Liver (tissue), 9 donors: ENCODE results near the gene MEI4. TPM values are rescaled to one million over a fixed set of nuclear protein-coding genes. Genes with fewer than 3 reads are reported as not detected.

Experiments used
- DNase-seq: peaks from one replicate; pipeline ENCODE4 v3.0.0-alpha.2; 2017; ENCODE audit warnings: low spot score
- H3K27ac ChIP-seq, 2 donors: one replicate each; pipeline ENCODE4 v1.7.0; 2013; ENCODE audit warnings: inconsistent platforms in 2 of 2, low read length in 2 of 2, control low read depth in 1 of 2, low read depth in 1 of 2, mild to moderate bottlenecking in 1 of 2
- H3K27me3 ChIP-seq, 4 donors: one replicate each; pipeline versions ENCODE4 v1.6.1 to v1.7.0; 2013; ENCODE audit warnings: low read length in 3 of 4, inconsistent platforms in 1 of 4, mild to moderate bottlenecking in 1 of 4, moderate library complexity in 1 of 4; ENCODE audit not compliant: control insufficient read depth in 4 of 4, insufficient read depth in 4 of 4
- H3K36me3 ChIP-seq, 4 donors: one replicate each; pipeline versions ENCODE4 v1.6.1 to v1.7.0; 2013; ENCODE audit warnings: low read length in 3 of 4, mild to moderate bottlenecking in 3 of 4, low read depth in 1 of 4, moderate library complexity in 1 of 4; ENCODE audit not compliant: control insufficient read depth in 4 of 4, insufficient read depth in 3 of 4
- H3K4me1 ChIP-seq, 4 donors: one replicate each; pipeline versions ENCODE4 v1.6.1 to v1.7.0; 2013; ENCODE audit warnings: low read length in 3 of 4, mild to moderate bottlenecking in 3 of 4, moderate library complexity in 1 of 4; ENCODE audit not compliant: control insufficient read depth in 4 of 4, insufficient read depth in 4 of 4
- H3K4me3 ChIP-seq, 3 donors: one replicate each; pipeline versions ENCODE4 v1.6.1 to v1.7.0; 2013; ENCODE audit warnings: low read length in 3 of 3, control low read depth in 1 of 3, low read depth in 1 of 3, mild to moderate bottlenecking in 1 of 3
- H3K9ac ChIP-seq, 2 donors: one replicate each; pipeline ENCODE4 v1.7.0; 2013; ENCODE audit warnings: low read length in 2 of 2, mild to moderate bottlenecking in 2 of 2, moderate library complexity in 2 of 2, control low read depth in 1 of 2, low read depth in 1 of 2
- H3K9me3 ChIP-seq, 4 donors: one replicate each; pipeline versions ENCODE4 v1.6.1 to v1.7.0; 2013; ENCODE audit warnings: low read length in 3 of 4; ENCODE audit not compliant: control insufficient read depth in 4 of 4
- ATF3 ChIP-seq: IDR thresholded peaks from 2 replicates; pipeline ENCODE4 v1.6.1; 2016; ENCODE audit warnings: antibody characterized with exemption
- CTCF ChIP-seq: fragments of 150-350 bp; IDR thresholded peaks from 2 replicates; pipeline ENCODE4 v1.5.1; 2017; ENCODE audit warnings: improper control_type of control experiment, low read depth, low read length; ENCODE audit not compliant: missing input control
- EGR1 ChIP-seq, 2 donors: IDR thresholded peaks; 2 replicates each; pipeline ENCODE4 v1.6.1; 2016 to 2018; ENCODE audit warnings: antibody characterized with exemption in 2 of 2, low read depth in 2 of 2
- FOXA1 ChIP-seq: IDR thresholded peaks from 2 replicates; pipeline ENCODE4 v1.6.1; 2016; ENCODE audit warnings: antibody characterized with exemption
- FOXA2 ChIP-seq: IDR thresholded peaks from 2 replicates; pipeline ENCODE4 v1.6.1; 2016; ENCODE audit warnings: antibody characterized with exemption
- GABPA ChIP-seq, 2 donors: IDR thresholded peaks in 1 of 2; conservative IDR thresholded peaks in 1 of 2; 2 replicates each; pipeline ENCODE4 v1.6.1; 2016; ENCODE audit warnings: antibody characterized with exemption in 2 of 2, mild to moderate bottlenecking in 1 of 2, moderate library complexity in 1 of 2
- HNF4A ChIP-seq, 2 donors: conservative IDR thresholded peaks; 2 replicates each; pipeline ENCODE4 v1.6.1; 2016; ENCODE audit warnings: antibody characterized with exemption in 2 of 2, mild to moderate bottlenecking in 2 of 2
- HNF4G ChIP-seq: IDR thresholded peaks from 2 replicates; pipeline ENCODE4 v1.6.1; 2016; ENCODE audit warnings: antibody characterized with exemption
- JUND ChIP-seq, 2 donors: IDR thresholded peaks; 2 replicates each; pipeline ENCODE4 v1.6.1; 2016; ENCODE audit warnings: antibody characterized with exemption in 2 of 2
- MAX ChIP-seq: IDR thresholded peaks from 2 replicates; pipeline ENCODE4 v1.6.1; 2016; ENCODE audit warnings: antibody characterized with exemption
- NR2F2 ChIP-seq: IDR thresholded peaks from 2 replicates; pipeline ENCODE4 v1.6.1; 2016; ENCODE audit warnings: antibody characterized with exemption
- RAD21 ChIP-seq, 2 donors: IDR thresholded peaks; 2 replicates each; pipeline ENCODE4 v1.6.1; 2016; ENCODE audit warnings: antibody characterized with exemption in 2 of 2, mild to moderate bottlenecking in 2 of 2
- REST ChIP-seq: IDR thresholded peaks from 2 replicates; pipeline ENCODE4 v1.6.1; 2016; ENCODE audit warnings: antibody characterized with exemption, mild to moderate bottlenecking
- RXRA ChIP-seq, 2 donors: IDR thresholded peaks; 2 replicates each; pipeline ENCODE4 v1.6.1; 2017 to 2018; ENCODE audit warnings: antibody characterized with exemption in 2 of 2, mild to moderate bottlenecking in 1 of 2
- SP1 ChIP-seq: IDR thresholded peaks from 2 replicates; pipeline ENCODE4 v1.6.1; 2018; ENCODE audit warnings: antibody characterized with exemption, mild to moderate bottlenecking
- TAF1 ChIP-seq: conservative IDR thresholded peaks from 2 replicates; pipeline ENCODE4 v1.6.1; 2016; ENCODE audit warnings: antibody characterized with exemption, mild to moderate bottlenecking
- YY1 ChIP-seq: IDR thresholded peaks from 2 replicates; pipeline ENCODE4 v1.6.1; 2016; ENCODE audit warnings: antibody characterized with exemption, mild to moderate bottlenecking
- ZBTB33 ChIP-seq: IDR thresholded peaks from 2 replicates; pipeline ENCODE4 v1.6.1; 2016; ENCODE audit warnings: antibody characterized with exemption
- WGBS: extraction: QIAGEN DNeasy Blood & Tissue Kit; methylation state at CpG from one replicate; pipeline ENCODE4 v1.1.7; 2013; 5-methylcytosine and 5-hydroxymethylcytosine counted together
- polyA plus RNA-seq, 2 donors: library from polyadenylated mRNA; stranded (reverse) in 1 of 2; unstranded in 1 of 2; fragments of 200-250 nt in 1 of 2; fragments of >200 nt in 1 of 2; fragmentation: Nextera tagmentation in 1 of 2; extraction: Ambion mirVana in 1 of 2; gene quantifications; one replicate each; pipeline versions ENCODE4 v1.2.1 to v1.2.3, GENCODE V29; 2013 to 2015
- total RNA-seq, 2 donors: library from RNA; depleted of rRNA; stranded (reverse); fragments of >200 nt; gene quantifications; one replicate each; pipeline ENCODE4 v1.2.3, GENCODE V29; 2014
- donor health status: healthy.
- donor health status: healthy.
- donor health status: healthy.
- donor health status: healthy.
- donor health status: healthy.

Gene MEI4
- total and polyA plus RNA-seq, 4 donors, result 0.36 to 0.84 (median 0.42) TPM

GRCh38 chr6:77837034-77837784 lies 184.4 kb downstream of the MEI4 start:
- H3K36me3 ChIP-seq, result no peaks in the 10 kb centered on the region
- no peak for DNase-seq
- H3K27ac ChIP-seq, result peak overlapping the region; percentile 41 to 56
- no peaks in the 10 kb centered on the region for H3K27me3 ChIP-seq
- H3K4me1 ChIP-seq, result peaks cover 6 to 36% (median 27%) of the 10 kb centered on the region in 4 donors
- 23% methylated on average over 3 of the region's 3 CpGs for WGBS
- H3K9me3 ChIP-seq, result no peaks in the 10 kb centered on the region
- H3K9ac ChIP-seq, result no peak overlapping the region
- H3K4me3 ChIP-seq, result no peak overlapping the region
- TF ChIP-seq YY1 (peak; percentile 15), REST (no peak), MAX (peak; percentile 18), CTCF (no peak), ATF3 (no peak), RXRA (IDR thresholded peaks at IDR 0.05) (peak; percentile 39 to 74), NR2F2 (no peak), FOXA1 (no peak), GABPA (IDR thresholded peaks at IDR 0.05 in 1 of 2, conservative IDR thresholded peaks at IDR 0.05 in 1 of 2) (no peak), ZBTB33 (no peak), JUND (IDR thresholded peaks at IDR 0.05) (peak in 1 of 2 donors; percentile 46), HNF4A (conservative IDR thresholded peaks at IDR 0.05) (peak; percentile 74 to 75), HNF4G (peak; percentile 10), RAD21 (IDR thresholded peaks at IDR 0.05) (no peak), TAF1 (no peak), FOXA2 (no peak), EGR1 (IDR thresholded peaks at IDR 0.05; ENCODE audit: low read depth in 2 of 2) (no peak), SP1 (peak; percentile 60)
